Measurements from ENCODE around the gene CRISP3. TPM values are rescaled to one million over a fixed set of nuclear protein-coding genes. Genes with fewer than 3 reads are reported as not detected.

The CRISP3 gene, protein sequence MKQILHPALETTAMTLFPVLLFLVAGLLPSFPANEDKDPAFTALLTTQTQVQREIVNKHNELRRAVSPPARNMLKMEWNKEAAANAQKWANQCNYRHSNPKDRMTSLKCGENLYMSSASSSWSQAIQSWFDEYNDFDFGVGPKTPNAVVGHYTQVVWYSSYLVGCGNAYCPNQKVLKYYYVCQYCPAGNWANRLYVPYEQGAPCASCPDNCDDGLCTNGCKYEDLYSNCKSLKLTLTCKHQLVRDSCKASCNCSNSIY
- not detected in 2 replicates for total RNA-seq

DNA sequence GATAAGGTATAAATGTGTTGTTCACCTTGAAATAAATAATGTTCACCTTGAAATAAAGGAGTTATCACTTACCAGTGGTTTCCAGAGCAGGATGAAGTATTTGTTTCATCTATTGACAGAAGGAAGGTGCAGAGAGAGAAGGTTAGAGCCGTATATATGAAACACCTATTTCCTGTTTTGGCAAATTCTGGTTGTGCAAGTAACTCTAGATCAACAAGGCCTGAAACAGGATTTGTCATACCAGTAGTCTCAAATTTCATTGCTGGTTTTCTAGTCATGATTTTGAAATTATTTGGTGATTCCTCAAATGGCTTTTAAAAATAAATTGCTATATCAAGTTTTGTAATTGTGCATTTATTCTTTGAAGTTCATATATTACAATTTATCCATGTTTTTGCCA, at the start of gene CRISP3:
CRISP3 (minus strand) TSS at position 130 of the 400 bp plus-strand sequence; CDS start at position 109, 21 bp downstream.

DNA sequence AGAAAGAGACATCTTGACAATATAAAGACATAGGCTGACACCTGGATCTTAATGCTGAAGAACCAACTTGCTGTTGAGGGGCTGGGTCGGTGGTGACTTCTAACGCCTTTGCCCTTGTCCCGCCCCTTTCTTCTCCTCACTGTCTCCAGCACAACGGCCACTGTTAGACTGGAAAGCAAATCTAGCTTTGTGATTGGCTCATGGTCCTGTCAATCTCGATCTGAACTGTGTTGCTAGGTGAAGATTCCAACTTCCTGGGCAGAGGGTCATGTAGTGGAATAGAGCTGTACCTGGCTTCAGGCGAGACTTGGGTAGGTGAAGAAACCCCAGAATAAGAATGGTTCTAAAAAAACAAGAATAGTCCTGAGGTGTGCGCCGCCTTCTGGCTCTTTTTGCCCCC, 43.0 kb upstream of the CRISP3 start, which contains the start of gene PGK2:
PGK2 (minus strand) TSS at position 110 of the 400 bp plus-strand sequence; CDS start at position 12, 98 bp downstream.

DNA sequence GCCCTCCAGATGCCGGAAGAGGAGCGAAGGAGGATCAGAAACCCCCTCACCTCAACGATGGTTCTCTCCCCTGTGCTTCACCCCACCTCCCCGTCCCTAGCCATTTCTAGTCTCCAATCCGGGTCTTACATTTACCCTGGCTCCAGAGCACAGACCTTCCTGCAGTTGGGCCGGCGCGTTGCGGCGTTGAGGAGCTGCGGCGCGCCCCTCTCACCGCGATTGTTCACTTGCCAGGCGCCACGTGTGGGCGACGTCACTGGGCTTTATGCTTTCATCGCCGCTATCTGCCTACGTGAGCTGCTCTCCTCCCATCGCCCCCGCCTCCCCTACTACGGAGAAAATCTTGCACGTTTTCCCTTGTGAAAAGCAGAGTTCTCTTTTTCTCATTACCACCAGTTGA, 30.8 kb downstream of the CRISP3 start, which contains the start of gene CRISP2:
CRISP2 (minus strand) TSS at position 198 of the 400 bp plus-strand sequence. CDS start 4,347 bp downstream, outside the sequence.

Other genes starting within 250 kb of the CRISP3 start
- gene GLYATL3, start 244.5 kb downstream of the CRISP3 start, total RNA-seq: not detected in 2 replicates
- gene C6orf141, start 193.7 kb downstream of the CRISP3 start, total RNA-seq: 4.5 TPM in 1 of 2 replicates, not detected in the other
- not detected in 2 replicates for gene RHAG, start 107.5 kb downstream of the CRISP3 start, total RNA-seq
- gene CRISP2, start 30.8 kb downstream of the CRISP3 start, total RNA-seq: not detected in 2 replicates
- not detected in 2 replicates for gene PGK2, start 42.9 kb upstream of the CRISP3 start, total RNA-seq
- gene CRISP1, start 122.1 kb upstream of the CRISP3 start, total RNA-seq: not detected in 2 replicates
- gene DEFB114, start 219.8 kb upstream of the CRISP3 start, total RNA-seq: not detected in 2 replicates
- not detected in 2 replicates for gene DEFB113, start 225.2 kb upstream of the CRISP3 start, total RNA-seq